HL-60 (cell line): ENCODE data around the gene MED9.

Experiments
- POLR2AphosphoS5 ChIP-seq: IDR thresholded peaks from 2 replicates; pipeline ENCODE4 v1.6.1; 2012; ENCODE audit warnings: low read depth
- TF ChIP-seq, protein P1 (sequence below): IDR thresholded peaks from one replicate; pipeline ENCODE4 v1.5.1; 2011; ENCODE audit warnings: low read length, control low read depth, inconsistent platforms; ENCODE audit not compliant: insufficient read depth

DNA sequence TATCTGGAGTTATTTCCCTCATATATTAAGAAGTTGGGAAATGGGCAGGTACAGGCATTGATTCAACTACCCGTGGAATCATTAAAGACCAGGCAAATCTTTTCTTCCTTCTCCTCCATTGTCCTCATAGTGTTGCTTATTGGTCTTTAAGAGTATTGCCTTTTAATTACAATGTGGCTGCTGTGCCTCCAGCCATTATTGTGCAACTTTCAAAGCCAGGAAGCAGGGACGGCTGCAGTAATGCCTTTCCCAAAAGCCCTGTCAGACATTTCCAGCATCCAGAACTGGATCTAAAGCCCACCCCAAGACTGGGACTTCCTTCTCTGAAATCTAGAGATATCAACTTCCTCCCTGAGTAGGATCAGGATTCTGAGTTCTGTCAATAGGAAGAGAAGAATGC lies 42.3 kb upstream of the MED9 start:
- TF ChIP-seq, protein P1, sequence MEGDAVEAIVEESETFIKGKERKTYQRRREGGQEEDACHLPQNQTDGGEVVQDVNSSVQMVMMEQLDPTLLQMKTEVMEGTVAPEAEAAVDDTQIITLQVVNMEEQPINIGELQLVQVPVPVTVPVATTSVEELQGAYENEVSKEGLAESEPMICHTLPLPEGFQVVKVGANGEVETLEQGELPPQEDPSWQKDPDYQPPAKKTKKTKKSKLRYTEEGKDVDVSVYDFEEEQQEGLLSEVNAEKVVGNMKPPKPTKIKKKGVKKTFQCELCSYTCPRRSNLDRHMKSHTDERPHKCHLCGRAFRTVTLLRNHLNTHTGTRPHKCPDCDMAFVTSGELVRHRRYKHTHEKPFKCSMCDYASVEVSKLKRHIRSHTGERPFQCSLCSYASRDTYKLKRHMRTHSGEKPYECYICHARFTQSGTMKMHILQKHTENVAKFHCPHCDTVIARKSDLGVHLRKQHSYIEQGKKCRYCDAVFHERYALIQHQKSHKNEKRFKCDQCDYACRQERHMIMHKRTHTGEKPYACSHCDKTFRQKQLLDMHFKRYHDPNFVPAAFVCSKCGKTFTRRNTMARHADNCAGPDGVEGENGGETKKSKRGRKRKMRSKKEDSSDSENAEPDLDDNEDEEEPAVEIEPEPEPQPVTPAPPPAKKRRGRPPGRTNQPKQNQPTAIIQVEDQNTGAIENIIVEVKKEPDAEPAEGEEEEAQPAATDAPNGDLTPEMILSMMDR: no peak
- TF ChIP-seq POLR2AphosphoS5: no peak
